ENCODE data around the gene CPED1.
"Not testable (repeated sequence)": the region's sequence is repeated elsewhere in the genome, so short reads cannot be mapped to it uniquely, and the experiment has no call there.

Gene CPED1

GRCh38 chr7:121212036-121212435 is 223.5 kb downstream of the CPED1 start:
- H3K4me3 ChIP-seq (ENCODE audit: low read depth, low read length) = no peak overlapping the region

GRCh38 chr7:121214657-121215056 is 226.1 kb downstream of the CPED1 start:
- no peak overlapping the region for H3K4me3 ChIP-seq (ENCODE audit: low read depth, low read length)

GRCh38 chr7:121219026-121219425 is 230.5 kb downstream of the CPED1 start:
- H3K4me3 ChIP-seq (ENCODE audit: low read depth, low read length) = no peak overlapping the region

GRCh38 chr7:121221108-121221507 is 232.6 kb downstream of the CPED1 start:
- not testable (repeated sequence) for H3K4me3 ChIP-seq (ENCODE audit: low read depth, low read length)

- H3K4me3 ChIP-seq (ENCODE audit: low read depth, low read length) = no peak overlapping the region
Measured at GRCh38 chr7:121228779-121229178, 240.3 kb downstream of the CPED1 start.

- no peak overlapping the region for H3K4me3 ChIP-seq (ENCODE audit: low read depth, low read length)
Measured at GRCh38 chr7:121235201-121235600, 246.7 kb downstream of the CPED1 start.

GRCh38 chr7:121237601-121238000 is 249.1 kb downstream of the CPED1 start:
- H3K4me3 ChIP-seq (ENCODE audit: low read depth, low read length) = no peak overlapping the region

- H3K4me3 ChIP-seq (ENCODE audit: low read depth, low read length) = no peak overlapping the region
Measured at GRCh38 chr7:121244120-121244870, 255.8 kb downstream of the CPED1 start.

- not testable (repeated sequence) for H3K4me3 ChIP-seq (ENCODE audit: low read depth, low read length)
Measured at GRCh38 chr7:121251367-121251766, 262.9 kb downstream of the CPED1 start.

- not testable (repeated sequence) for H3K4me3 ChIP-seq (ENCODE audit: low read depth, low read length)
Measured at GRCh38 chr7:121252523-121253235, 264.2 kb downstream of the CPED1 start.

- no peak overlapping the region for H3K4me3 ChIP-seq (ENCODE audit: low read depth, low read length)
Measured at GRCh38 chr7:121259826-121260225, 271.3 kb downstream of the CPED1 start.

- H3K4me3 ChIP-seq (ENCODE audit: low read depth, low read length) = no peak overlapping the region
Measured at GRCh38 chr7:121261207-121261884, 272.8 kb downstream of the CPED1 start.

- no peak overlapping the region for H3K4me3 ChIP-seq (ENCODE audit: low read depth, low read length)
Measured at GRCh38 chr7:121262221-121262620, 273.7 kb downstream of the CPED1 start.

GRCh38 chr7:121262969-121263368 is 274.5 kb downstream of the CPED1 start:
- H3K4me3 ChIP-seq (ENCODE audit: low read depth, low read length) = no peak overlapping the region

- no peak overlapping the region for H3K4me3 ChIP-seq (ENCODE audit: low read depth, low read length)
Measured at GRCh38 chr7:121266307-121266894, 277.9 kb downstream of the CPED1 start.

- H3K4me3 ChIP-seq (ENCODE audit: low read depth, low read length) = no peak overlapping the region
Measured at GRCh38 chr7:121267612-121268011, 279.1 kb downstream of the CPED1 start.

GRCh38 chr7:121269798-121270197 is 281.3 kb downstream of the CPED1 start:
- H3K4me3 ChIP-seq (ENCODE audit: low read depth, low read length) = no peak overlapping the region

GRCh38 chr7:121271098-121271497 is 282.6 kb downstream of the CPED1 start:
- no peak overlapping the region for H3K4me3 ChIP-seq (ENCODE audit: low read depth, low read length)

GRCh38 chr7:121271916-121272315 is 283.4 kb downstream of the CPED1 start:
- H3K4me3 ChIP-seq (ENCODE audit: low read depth, low read length) = no peak overlapping the region

- H3K4me3 ChIP-seq (ENCODE audit: low read depth, low read length) = no peak overlapping the region
Measured at GRCh38 chr7:121272676-121273075, 284.2 kb downstream of the CPED1 start.

GRCh38 chr7:121273467-121274167 is 285.1 kb downstream of the CPED1 start:
- H3K4me3 ChIP-seq (ENCODE audit: low read depth, low read length) = no peak overlapping the region
